HG03432 (cell line): ENCODE measurements around the gene ACAP2.

ENCODE experiments used
- ATAC-seq: cut with Tn5 transposase; IDR thresholded peaks from one replicate; pipeline ENCODE4 v1.9.1; 2021; ENCODE audit warnings: mild to moderate bottlenecking, moderate library complexity; ENCODE audit not compliant: unreplicated experiment

Gene ACAP2

GRCh38 chr3:195226445-195226844, 216.4 kb downstream of the ACAP2 start:
- ATAC-seq, result no peak

- ATAC-seq, result no peak
Observed at GRCh38 chr3:195224980-195225580, 217.7 kb downstream of the ACAP2 start.
